Measurements from ENCODE around the gene CAMTA1.

DNA sequence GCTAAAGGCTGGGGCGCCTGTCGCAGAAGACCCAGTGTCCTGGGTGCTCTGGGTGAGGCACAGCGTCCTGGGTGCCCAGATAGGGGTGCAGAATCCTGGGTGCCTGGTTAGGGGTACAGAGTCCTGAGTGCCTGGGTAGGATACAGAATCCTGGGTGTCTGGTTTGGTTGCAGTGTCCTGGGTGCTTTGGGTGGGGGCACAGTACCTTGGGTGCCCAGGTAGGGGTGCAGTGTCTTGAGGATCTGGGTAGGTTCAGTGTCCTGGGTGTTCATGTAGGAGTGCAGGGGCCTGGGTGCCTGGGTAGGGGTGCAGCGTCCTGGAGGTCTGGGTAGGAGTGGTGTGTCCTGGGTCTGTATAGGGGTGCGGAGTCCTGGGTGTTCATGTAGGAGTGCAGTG, 178.7 kb downstream of the CAMTA1 start:
- TF ChIP-seq, protein P1, sequence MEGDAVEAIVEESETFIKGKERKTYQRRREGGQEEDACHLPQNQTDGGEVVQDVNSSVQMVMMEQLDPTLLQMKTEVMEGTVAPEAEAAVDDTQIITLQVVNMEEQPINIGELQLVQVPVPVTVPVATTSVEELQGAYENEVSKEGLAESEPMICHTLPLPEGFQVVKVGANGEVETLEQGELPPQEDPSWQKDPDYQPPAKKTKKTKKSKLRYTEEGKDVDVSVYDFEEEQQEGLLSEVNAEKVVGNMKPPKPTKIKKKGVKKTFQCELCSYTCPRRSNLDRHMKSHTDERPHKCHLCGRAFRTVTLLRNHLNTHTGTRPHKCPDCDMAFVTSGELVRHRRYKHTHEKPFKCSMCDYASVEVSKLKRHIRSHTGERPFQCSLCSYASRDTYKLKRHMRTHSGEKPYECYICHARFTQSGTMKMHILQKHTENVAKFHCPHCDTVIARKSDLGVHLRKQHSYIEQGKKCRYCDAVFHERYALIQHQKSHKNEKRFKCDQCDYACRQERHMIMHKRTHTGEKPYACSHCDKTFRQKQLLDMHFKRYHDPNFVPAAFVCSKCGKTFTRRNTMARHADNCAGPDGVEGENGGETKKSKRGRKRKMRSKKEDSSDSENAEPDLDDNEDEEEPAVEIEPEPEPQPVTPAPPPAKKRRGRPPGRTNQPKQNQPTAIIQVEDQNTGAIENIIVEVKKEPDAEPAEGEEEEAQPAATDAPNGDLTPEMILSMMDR (IDR thresholded peaks at IDR 0.05; ENCODE audit: low read length), result no peak
- TF ChIP-seq EZH2phosphoT487 (IDR thresholded peaks at IDR 0.05; ENCODE audit: low read length) (no peak), EZH2 (optimal IDR thresholded peaks at IDR 0.05; ENCODE audit: low read depth, low read length) (no peak)
